ENCODE results near the gene RALGPS2. TPM values are rescaled to one million over a fixed set of nuclear protein-coding genes. Genes with fewer than 3 reads are reported as not detected.

The RALGPS2 gene
- total and polyA plus RNA-seq, 2 of the 13 experiments (the other 11 are each of a cell fraction or from before 2014, with no cell fraction given), result 15.6 to 36.0 TPM

- TF ChIP-seq ZBTB39 (CRISPR knock-in tag; IDR thresholded peaks at IDR 0.05) (no peak), ZIK1 (CRISPR knock-in tag; IDR thresholded peaks at IDR 0.05; ENCODE audit: borderline replicate concordance, low read depth) (no peak), ZBTB4 (CRISPR knock-in tag; IDR thresholded peaks at IDR 0.05; ENCODE audit: borderline replicate concordance) (no peak), NBN (conservative IDR thresholded peaks at IDR 0.05) (no peak), SMAD3 (CRISPR knock-in tag; IDR thresholded peaks at IDR 0.05) (no peak), PHF20 (CRISPR knock-in tag; IDR thresholded peaks at IDR 0.05) (no peak), ZNF510 (CRISPR knock-in tag; IDR thresholded peaks at IDR 0.05; ENCODE audit: low read depth) (0 out of 2 replicates have a peak, but pooled peaks have one; percentile 52), ZXDC (CRISPR knock-in tag; IDR thresholded peaks at IDR 0.05) (no peak), ZBTB43 (CRISPR knock-in tag; conservative IDR thresholded peaks at IDR 0.05) (no peak), SRY (CRISPR knock-in tag; IDR thresholded peaks at IDR 0.05) (no peak), SMARCE1 (IDR thresholded peaks at IDR 0.05; ENCODE audit: borderline replicate concordance) (no peak), KMT2A (CRISPR knock-in tag; IDR thresholded peaks at IDR 0.05) (no peak), ZNF550 (CRISPR knock-in tag; IDR thresholded peaks at IDR 0.05; ENCODE audit: borderline replicate concordance) (no peak), TCF7 (IDR thresholded peaks at IDR 0.05; ENCODE audit: low read depth) (no peak), NFKBIZ (CRISPR knock-in tag; IDR thresholded peaks at IDR 0.05) (no peak), TFDP1 (CRISPR knock-in tag; IDR thresholded peaks at IDR 0.05; ENCODE audit: borderline replicate concordance) (no peak; the same call in 1 of the 2 replicates), KLF6 (CRISPR knock-in tag; IDR thresholded peaks at IDR 0.05) (no peak), RXRB (CRISPR knock-in tag; IDR thresholded peaks at IDR 0.05; ENCODE audit: borderline replicate concordance) (no peak)
These were observed 1.1 kb downstream of the RALGPS2 start (continued) for GRCh38 chr1:178726087-178726517.

Data from HepG2 (cell line).